ENCODE results near the gene RESF1. TPM values are rescaled to one million over a fixed set of nuclear protein-coding genes. Genes with fewer than 3 reads are reported as not detected.
A peak's percentile ranks its signal among the peaks of the same experiment; 100 is the strongest.

RESF1 gene
- total and polyA plus RNA-seq, 2 of the 13 experiments (the other 11 are each of a cell fraction or from before 2014, with no cell fraction given) = 7.9 to 16.8 TPM

- no peak for TF ChIP-seq RFXAP (CRISPR knock-in tag; IDR thresholded peaks at IDR 0.05; ENCODE audit: borderline replicate concordance)
- TF ChIP-seq GPBP1L1 (CRISPR knock-in tag; IDR thresholded peaks at IDR 0.05) = no peak
- no peak for TF ChIP-seq ARNTL (CRISPR knock-in tag; IDR thresholded peaks at IDR 0.05)
- TF ChIP-seq ZNF720 (CRISPR knock-in tag; IDR thresholded peaks at IDR 0.05) = no peak
- TF ChIP-seq ZNF790 (CRISPR knock-in tag; IDR thresholded peaks at IDR 0.05; ENCODE audit: borderline replicate concordance) = no peak
- TF ChIP-seq ZSCAN31 (CRISPR knock-in tag; IDR thresholded peaks at IDR 0.05; ENCODE audit: low read depth) = no peak
- TF ChIP-seq FOXK1 (CRISPR knock-in tag; IDR thresholded peaks at IDR 0.05; ENCODE audit: borderline replicate concordance, low read depth) = peak; percentile 53
- TF ChIP-seq ZNF75D (CRISPR knock-in tag; IDR thresholded peaks at IDR 0.05; ENCODE audit: borderline replicate concordance) = no peak
- no peak for TF ChIP-seq EED (CRISPR knock-in tag; IDR thresholded peaks at IDR 0.05)
- no peak for TF ChIP-seq CREM (IDR thresholded peaks at IDR 0.05)
- no peak for TF ChIP-seq CREM (CRISPR knock-in tag; IDR thresholded peaks at IDR 0.05)
- TF ChIP-seq RFX5 (IDR thresholded peaks at IDR 0.05; ENCODE audit: low read depth, low read length) = no peak; the same call in 1 of the 2 replicates
- TF ChIP-seq HES4 (CRISPR knock-in tag; IDR thresholded peaks at IDR 0.05; ENCODE audit: borderline replicate concordance) = no peak
- no peak for TF ChIP-seq KDM1A (CRISPR knock-in tag; IDR thresholded peaks at IDR 0.05)
- no peak for TF ChIP-seq PHF20 (CRISPR knock-in tag; IDR thresholded peaks at IDR 0.05)
- no peak for TF ChIP-seq ZNF263 (CRISPR knock-in tag; IDR thresholded peaks at IDR 0.05)
- TF ChIP-seq SNAPC4 (CRISPR knock-in tag; IDR thresholded peaks at IDR 0.05) = no peak
- TF ChIP-seq NFKB2 (CRISPR knock-in tag; IDR thresholded peaks at IDR 0.05; ENCODE audit: borderline replicate concordance) = no peak; the same call in 1 of the 2 replicates
- TF ChIP-seq ZNF512B (CRISPR knock-in tag; IDR thresholded peaks at IDR 0.05; ENCODE audit: borderline replicate concordance) = no peak
- peak; percentile 63 for TF ChIP-seq TEAD3 (CRISPR knock-in tag; optimal IDR thresholded peaks at IDR 0.05; ENCODE audit: borderline replicate concordance)
- TF ChIP-seq POLR2AphosphoS5 (IDR thresholded peaks at IDR 0.05; ENCODE audit: low read depth, low read length) = peak; percentile 70
- TF ChIP-seq ZNF224 (CRISPR knock-in tag; IDR thresholded peaks at IDR 0.05) = no peak; the same call in 1 of the 2 replicates
- 0 out of 2 replicates have a peak, but pooled peaks have one; percentile 39 for TF ChIP-seq ZNF563 (CRISPR knock-in tag; IDR thresholded peaks at IDR 0.05)
- TF ChIP-seq ISL2 (CRISPR knock-in tag; IDR thresholded peaks at IDR 0.05) = peak; percentile 38
These were observed at the start of gene RESF1 (continued) for GRCh38 chr12:31959161-31959700.
